ENCODE data around the gene AKAP5.

The AKAP5 gene

DNA sequence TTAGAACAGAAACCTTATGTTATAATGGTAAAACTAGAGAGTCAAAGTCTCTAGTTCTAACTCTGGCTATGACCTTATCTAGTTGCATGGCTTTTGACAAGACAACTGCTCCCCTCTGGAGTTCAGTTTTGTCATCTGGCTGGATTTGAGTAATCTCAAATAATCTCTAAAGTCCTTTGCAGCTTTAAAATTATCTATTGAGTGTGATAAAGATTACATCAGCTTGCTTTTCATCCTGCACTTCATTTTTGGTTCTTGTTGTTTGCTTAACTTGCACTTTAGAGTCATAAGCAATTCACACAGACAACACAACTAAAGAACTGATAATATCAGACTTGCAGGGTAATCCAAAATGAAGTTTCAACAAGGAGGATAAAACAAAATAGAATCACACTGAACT, 2.3 kb downstream of the AKAP5 start:
- DNase-seq (no peak), ATAC-seq (replicated peaks) (no peak)
- Mint-ChIP-seq H3K4me1 (peaks cover 24 to 54% of the 10 kb centered on the region in 2 donors), H3K36me3 (peaks cover 5 to 9% of the 10 kb centered on the region in 2 donors), H3K4me3 (no peak overlapping the region), H3K9me3 (no peaks in the 10 kb centered on the region), H3K27ac (no peak overlapping the region), H3K27me3 (no peaks in the 10 kb centered on the region)

- Mint-ChIP-seq H3K4me3 (no peak overlapping the region), H3K36me3 (peaks cover 4 to 5% of the 10 kb centered on the region in 2 donors), H3K9me3 (no peaks in the 10 kb centered on the region), H3K4me1 (peaks cover 16 to 45% of the 10 kb centered on the region in 2 donors), H3K27ac (peak overlapping the region; percentile 28), H3K27me3 (no peaks in the 10 kb centered on the region)
- ATAC-seq (replicated peaks) (no peak), DNase-seq (no peak)
These were observed 3.2 kb downstream of the AKAP5 start for GRCh38 chr14:64468451-64468850.

DNA sequence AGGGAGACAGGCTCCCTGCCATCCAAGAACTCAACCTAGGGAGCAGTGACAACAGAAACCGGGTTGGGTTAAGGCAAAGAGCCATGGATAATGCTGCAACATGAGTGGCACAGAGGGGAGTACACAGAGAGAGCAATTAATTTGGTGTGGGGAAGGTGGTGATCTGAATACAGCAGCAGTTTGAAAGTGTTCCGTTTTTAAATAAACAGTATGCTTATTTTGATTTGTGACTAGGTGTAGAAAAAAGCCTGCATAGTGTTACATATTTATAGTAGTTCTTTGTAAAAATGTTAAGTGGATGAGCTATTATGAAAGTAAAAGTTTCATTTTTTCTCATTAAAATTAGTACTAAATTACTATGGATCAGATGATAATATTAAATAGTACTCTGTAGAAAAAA, 8.7 kb downstream of the AKAP5 start:
- Mint-ChIP-seq H3K27ac (no peak overlapping the region), H3K4me3 (no peak overlapping the region), H3K4me1 (peaks cover 3 to 13% of the 10 kb centered on the region in 2 donors), H3K9me3 (no peaks in the 10 kb centered on the region), H3K27me3 (no peaks in the 10 kb centered on the region), H3K36me3 (peaks cover 7 to 13% of the 10 kb centered on the region in 2 donors)
- ATAC-seq (replicated peaks) = no peak
- no peak for DNase-seq

GRCh38 chr14:64474698-64475097, 9.4 kb downstream of the AKAP5 start:
- DNase-seq (no peak), ATAC-seq (replicated peaks) (no peak)
- no peaks in the 10 kb centered on the region for H3K9me3 Mint-ChIP-seq
- H3K36me3 Mint-ChIP-seq = peaks cover 6 to 19% of the 10 kb centered on the region in 2 donors
- H3K27ac Mint-ChIP-seq = no peak overlapping the region
- no peaks in the 10 kb centered on the region for H3K27me3 Mint-ChIP-seq
- H3K4me1 Mint-ChIP-seq = peaks cover 3 to 13% of the 10 kb centered on the region in 2 donors
- H3K4me3 Mint-ChIP-seq = no peak overlapping the region

DNA sequence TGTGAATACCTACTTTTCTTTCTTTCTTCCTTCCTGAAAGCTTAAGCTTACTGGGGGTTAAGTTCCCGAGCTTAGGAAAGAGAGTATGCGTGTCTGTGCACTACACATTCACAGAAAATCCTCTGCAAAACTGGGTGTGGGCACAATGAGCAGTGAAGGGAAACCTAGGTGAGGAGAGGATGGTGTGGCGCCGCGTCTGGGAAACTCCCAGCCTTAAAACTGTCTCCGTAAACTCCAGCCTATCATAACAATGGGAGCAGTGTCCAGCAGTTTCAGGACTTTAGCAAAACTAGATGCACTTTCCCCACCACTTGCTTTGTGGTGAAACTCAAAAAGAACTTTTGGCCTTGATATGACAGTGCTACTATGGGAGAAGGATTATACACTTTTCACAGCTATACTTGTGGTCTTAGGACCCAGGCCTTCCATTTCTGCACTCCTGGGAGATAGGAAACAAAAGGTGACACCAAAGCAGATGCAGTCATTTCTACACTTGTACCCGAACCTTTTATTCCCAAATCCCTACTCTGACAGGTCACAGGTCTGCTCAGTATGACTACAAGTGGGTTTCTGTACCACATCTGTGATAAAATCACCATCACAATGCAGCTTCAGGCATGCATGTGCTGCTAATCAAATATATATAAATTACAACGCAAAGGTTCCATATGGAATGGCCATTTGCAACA, 10.4 kb downstream of the AKAP5 start:
- H3K4me3 Mint-ChIP-seq = no peak overlapping the region
- ATAC-seq (replicated peaks) = no peak
- DNase-seq = no peak
- H3K27ac Mint-ChIP-seq = no peak overlapping the region
- H3K9me3 Mint-ChIP-seq = no peaks in the 10 kb centered on the region
- H3K27me3 Mint-ChIP-seq = no peaks in the 10 kb centered on the region
- H3K4me1 Mint-ChIP-seq = peaks cover 3 to 13% of the 10 kb centered on the region in 2 donors
- peaks cover 6 to 21% of the 10 kb centered on the region in 2 donors for H3K36me3 Mint-ChIP-seq

DNA sequence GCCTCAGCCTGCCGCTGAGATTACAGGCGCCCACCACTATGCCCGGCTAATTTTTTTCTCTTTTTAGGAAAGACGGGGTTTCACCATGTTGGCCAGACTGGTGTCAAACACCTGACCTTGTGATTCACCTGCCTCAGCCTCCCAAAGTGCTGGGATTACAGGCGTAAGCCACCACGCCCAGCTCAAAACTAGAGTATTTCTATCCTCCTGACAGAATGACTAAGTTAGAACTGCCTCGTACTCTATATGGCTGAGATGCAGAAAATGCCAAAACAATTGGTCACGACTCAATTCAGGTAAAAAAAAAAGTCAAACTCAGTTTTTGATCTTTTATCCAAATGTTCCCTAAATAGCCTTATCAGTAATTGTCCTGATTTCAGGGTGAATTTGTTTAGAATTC, 11.1 kb downstream of the AKAP5 start:
- Mint-ChIP-seq H3K27me3 (no peaks in the 10 kb centered on the region), H3K4me3 (no peak overlapping the region), H3K36me3 (peaks cover 6 to 21% of the 10 kb centered on the region in 2 donors), H3K9me3 (no peaks in the 10 kb centered on the region), H3K27ac (no peak overlapping the region), H3K4me1 (peaks cover 3 to 10% of the 10 kb centered on the region in 2 donors)
- no peak for DNase-seq
- no peak for ATAC-seq (replicated peaks)

- H3K9me3 Mint-ChIP-seq = no peaks in the 10 kb centered on the region
- H3K4me1 Mint-ChIP-seq = peaks cover 3 to 4% of the 10 kb centered on the region in 2 donors
- peaks cover 7 to 21% of the 10 kb centered on the region in 2 donors for H3K36me3 Mint-ChIP-seq
- no peak overlapping the region for H3K27ac Mint-ChIP-seq
- no peak overlapping the region for H3K4me3 Mint-ChIP-seq
- ATAC-seq (replicated peaks) (peak in 1 of 2 donors; percentile 38), DNase-seq (no peak)
- H3K27me3 Mint-ChIP-seq = no peaks in the 10 kb centered on the region
These were observed 13.4 kb downstream of the AKAP5 start for GRCh38 chr14:64478634-64479250.

DNA sequence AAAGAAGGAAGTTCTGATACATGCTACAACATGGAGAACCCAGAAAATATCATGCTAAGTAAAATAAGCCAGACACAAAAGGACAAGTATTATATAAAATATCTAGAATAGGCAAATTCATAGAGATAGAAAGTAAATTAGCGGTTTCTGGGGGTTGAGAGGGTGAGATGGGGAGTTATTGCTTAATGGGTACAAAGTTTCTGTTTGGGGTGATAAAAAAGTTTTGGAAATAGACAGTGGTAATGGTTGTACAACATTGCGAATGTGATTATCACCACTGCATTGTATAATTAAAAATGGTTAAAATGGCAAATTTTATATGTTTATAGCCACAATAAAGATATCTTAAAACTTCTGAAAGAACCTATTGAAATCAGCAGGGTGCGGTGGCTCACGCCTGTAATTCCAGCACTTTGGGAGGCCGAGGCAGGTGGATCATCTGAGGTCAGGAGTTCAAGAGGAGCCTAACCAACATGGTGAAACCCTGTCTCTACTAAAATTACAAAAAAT, 23.3 kb downstream of the AKAP5 start:
- H3K9me3 Mint-ChIP-seq = no peaks in the 10 kb centered on the region
- H3K4me1 Mint-ChIP-seq = peaks cover 11 to 21% of the 10 kb centered on the region in 2 donors
- no peaks in the 10 kb centered on the region for H3K27me3 Mint-ChIP-seq
- H3K27ac Mint-ChIP-seq = no peak overlapping the region
- no peak overlapping the region for H3K4me3 Mint-ChIP-seq
- H3K36me3 Mint-ChIP-seq = peaks cover 26 to 35% of the 10 kb centered on the region in 2 donors
- no peak for ATAC-seq (replicated peaks)
- no peak for DNase-seq

GRCh38 chr14:64491637-64492036, 26.3 kb downstream of the AKAP5 start:
- H3K9me3 Mint-ChIP-seq = no peaks in the 10 kb centered on the region
- H3K4me3 Mint-ChIP-seq = no peak overlapping the region
- no peak for DNase-seq
- no peak for ATAC-seq (replicated peaks)
- H3K36me3 Mint-ChIP-seq = peaks cover 28 to 48% of the 10 kb centered on the region in 2 donors
- H3K4me1 Mint-ChIP-seq = peaks cover 15 to 27% of the 10 kb centered on the region in 2 donors
- no peak overlapping the region for H3K27ac Mint-ChIP-seq
- H3K27me3 Mint-ChIP-seq = no peaks in the 10 kb centered on the region

DNA sequence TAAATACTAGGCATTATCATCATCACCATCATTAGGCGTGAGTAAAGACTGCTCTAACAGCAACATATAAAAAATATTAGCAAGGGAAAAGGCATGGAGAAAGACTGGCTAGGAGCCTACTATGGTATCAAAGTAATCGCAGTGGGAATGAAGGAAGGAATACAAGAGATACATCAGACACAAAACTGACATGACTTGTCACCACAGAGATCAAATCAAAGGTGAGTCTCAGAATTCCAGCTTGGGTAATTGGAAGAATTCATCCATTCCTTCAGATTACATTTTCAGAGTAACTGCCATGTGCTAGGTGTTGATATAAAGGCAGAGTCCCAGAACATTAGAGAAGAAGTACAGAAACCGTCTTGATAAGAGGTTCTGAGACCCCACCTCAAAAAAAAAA, 28.2 kb downstream of the AKAP5 start:
- no peak for ATAC-seq (replicated peaks)
- Mint-ChIP-seq H3K4me1 (peaks cover 15 to 27% of the 10 kb centered on the region in 2 donors), H3K9me3 (no peaks in the 10 kb centered on the region), H3K27me3 (no peaks in the 10 kb centered on the region), H3K27ac (peak overlapping the region; percentile 21), H3K36me3 (peaks cover 24 to 45% of the 10 kb centered on the region in 2 donors), H3K4me3 (no peak overlapping the region)
- no peak for DNase-seq

DNA sequence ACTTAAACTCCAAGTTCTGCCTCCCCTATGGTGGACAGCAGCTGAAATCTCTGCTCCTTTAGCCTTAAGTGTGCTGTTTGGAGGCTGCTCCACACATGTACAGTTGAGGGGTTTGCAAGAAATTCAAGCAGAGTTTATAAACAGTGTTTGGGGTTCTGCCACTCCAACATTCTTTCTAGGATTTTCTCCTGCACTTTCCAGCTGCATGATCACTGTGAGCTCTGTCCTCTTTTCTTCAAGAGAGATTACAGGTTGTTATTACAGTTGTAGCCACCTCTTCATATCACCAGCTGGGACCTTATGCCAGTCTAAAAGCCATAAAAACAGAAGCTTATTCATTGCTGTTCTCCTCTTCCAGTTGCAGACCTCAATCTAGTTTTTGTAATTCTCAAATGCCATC, 30.0 kb downstream of the AKAP5 start:
- peaks cover 22 to 42% of the 10 kb centered on the region in 2 donors for H3K36me3 Mint-ChIP-seq
- peaks cover 18 to 34% of the 10 kb centered on the region in 2 donors for H3K4me1 Mint-ChIP-seq
- H3K9me3 Mint-ChIP-seq = no peaks in the 10 kb centered on the region
- H3K27me3 Mint-ChIP-seq = no peaks in the 10 kb centered on the region
- H3K4me3 Mint-ChIP-seq = no peak overlapping the region
- H3K27ac Mint-ChIP-seq = no peak overlapping the region
- ATAC-seq (replicated peaks) (no peak), DNase-seq (no peak)

GRCh38 chr14:64496764-64497163, 31.5 kb downstream of the AKAP5 start:
- peaks cover 14 to 30% of the 10 kb centered on the region in 2 donors for H3K36me3 Mint-ChIP-seq
- H3K9me3 Mint-ChIP-seq = no peaks in the 10 kb centered on the region
- no peaks in the 10 kb centered on the region for H3K27me3 Mint-ChIP-seq
- no peak overlapping the region for H3K4me3 Mint-ChIP-seq
- ATAC-seq (replicated peaks) (no peak), DNase-seq (no peak)
- no peak overlapping the region for H3K27ac Mint-ChIP-seq
- H3K4me1 Mint-ChIP-seq = peaks cover 12 to 37% of the 10 kb centered on the region in 2 donors

GRCh38 chr14:64500088-64500487, 34.8 kb downstream of the AKAP5 start:
- peaks cover 16 to 33% of the 10 kb centered on the region in 2 donors for H3K4me1 Mint-ChIP-seq
- no peaks in the 10 kb centered on the region for H3K9me3 Mint-ChIP-seq
- no peak for ATAC-seq (replicated peaks)
- no peaks in the 10 kb centered on the region for H3K27me3 Mint-ChIP-seq
- DNase-seq = no peak
- H3K27ac Mint-ChIP-seq = peak overlapping the region; percentile 37
- H3K4me3 Mint-ChIP-seq = peak overlapping the region in 1 of 2 donors; percentile 33
- peaks cover 8 to 26% of the 10 kb centered on the region in 2 donors for H3K36me3 Mint-ChIP-seq

DNA sequence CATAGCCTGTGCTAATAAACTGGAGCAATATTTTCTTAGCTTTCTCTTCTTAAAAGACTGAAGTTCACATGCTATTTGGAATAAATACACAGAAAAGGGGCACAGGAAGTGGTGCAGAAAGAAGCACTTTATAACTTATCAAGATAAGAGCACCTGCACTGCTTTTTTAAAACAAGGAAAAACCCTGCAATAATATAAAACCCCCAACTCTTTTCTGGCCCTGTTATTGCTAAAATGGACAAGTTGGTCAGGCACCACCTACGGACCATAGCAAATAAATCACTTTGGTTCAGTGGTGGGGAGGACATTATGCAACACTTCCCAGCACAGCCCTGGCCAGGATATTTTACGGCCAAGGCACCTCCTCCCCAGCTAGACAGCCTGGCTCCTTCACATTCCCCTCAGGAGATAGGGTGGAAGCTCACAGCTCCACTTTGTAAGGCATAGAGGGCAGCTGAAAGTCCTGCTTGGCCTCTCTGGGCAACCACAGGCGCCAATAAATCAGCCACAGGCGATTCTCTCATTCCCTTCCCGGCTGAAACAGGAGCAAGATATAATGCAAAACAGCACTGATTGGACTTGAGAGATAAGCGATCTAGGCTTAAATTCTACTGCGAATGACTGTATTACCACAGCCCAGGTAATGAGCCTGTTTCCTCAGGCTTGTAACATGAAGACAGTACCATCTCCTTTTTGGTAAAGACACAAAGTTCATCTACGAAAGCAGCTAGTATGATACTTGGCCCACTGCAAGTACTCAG, 36.3 kb downstream of the AKAP5 start:
- DNase-seq (no peak), ATAC-seq (replicated peaks) (no peak)
- Mint-ChIP-seq H3K4me3 (peak overlapping the region; percentile 85 to 100), H3K4me1 (peaks cover 26 to 48% of the 10 kb centered on the region in 2 donors), H3K27me3 (no peaks in the 10 kb centered on the region), H3K9me3 (no peaks in the 10 kb centered on the region), H3K27ac (peak overlapping the region; percentile 100), H3K36me3 (peaks cover 16 to 28% of the 10 kb centered on the region in 2 donors)

All from stimulated activated naive B cell treated with anti-CD40 and anti-IgM and Interleukin-4, amounts not matched to agents 10 μg/mL and 1 μg/mL and 100 μg/mL, for 72 hours (primary cell).